Measurements from ENCODE around the gene UBE2J2.

Gene UBE2J2

GRCh38 chr1:1231400-1232207 is 42.0 kb downstream of the UBE2J2 start, which contains the start of gene SDF4:
Gene SDF4 (minus strand): TSS chr1:1232001. CDS start chr1:1228772, 3,229 bp downstream.
- Histone ChIP-seq H3K4me3 (ENCODE audit: insufficient read depth in 1 of 2, low read depth in 1 of 2, low read length in 2 of 2) (peak within 1 kb of the TSS; percentile 94 to 95), H4K8ac (ENCODE audit: low read length) (peak within 1 kb of the TSS; percentile 100), H2BK120ac (ENCODE audit: low read depth, low read length) (peak within 1 kb of the TSS; percentile 80), H3K4ac (ENCODE audit: low read depth in 1 of 2, low read length in 2 of 2) (peak within 1 kb of the TSS; percentile 96 to 98), H4K91ac (ENCODE audit: low read length) (peak within 1 kb of the TSS; percentile 99), H3K27ac (ENCODE audit: low read length, poor library complexity, severe bottlenecking) (peak within 1 kb of the TSS; percentile 42), H3K4me2 (ENCODE audit: low read length, poor library complexity, severe bottlenecking) (peak within 1 kb of the TSS; percentile 60), H2AK5ac (ENCODE audit: low read length, severe bottlenecking) (peak within 1 kb of the TSS; percentile 92), H3K23ac (ENCODE audit: low read length in 2 of 2) (peak within 1 kb of the TSS in 1 of 2 experiments; percentile 98), H3K9ac (ENCODE audit: low read length) (peak within 1 kb of the TSS; percentile 93), H3K4me1 (ENCODE audit: control insufficient read depth, insufficient read depth, low read depth, low read length) (peaks cover 31% of the 10 kb centered on the region), H2BK12ac (ENCODE audit: low read length in 2 of 2) (peak within 1 kb of the TSS; percentile 12 to 83), H3K9me3 (ENCODE audit: control insufficient read depth, low read length) (peaks cover 3% of the 10 kb centered on the region), H3K18ac (ENCODE audit: low read depth in 1 of 2, low read length in 2 of 2) (peak within 1 kb of the TSS; percentile 95 to 96), H2BK15ac (ENCODE audit: low read depth, poor library complexity, severe bottlenecking) (no peak within 1 kb of the TSS), H3K27me3 (ENCODE audit: control insufficient read depth in 1 of 2, insufficient read depth in 1 of 2, low read length in 2 of 2) (peaks cover 0 to 1% of the 10 kb centered on the region in 2 experiments), H3K36me3 (ENCODE audit: control insufficient read depth in 1 of 2, insufficient read depth in 2 of 2, low read depth in 1 of 2, low read length in 2 of 2) (peaks cover 26 to 70% of the 10 kb centered on the region in 2 experiments), H3K14ac (ENCODE audit: low read length in 2 of 2) (peak within 1 kb of the TSS in 1 of 2 experiments; percentile 96), H3K79me1 (replicated peaks; ENCODE audit: low read length, poor library complexity, severe bottlenecking) (peaks cover 27% of the 10 kb centered on the region), H2BK5ac (ENCODE audit: low read depth, low read length, poor library complexity, severe bottlenecking) (peak within 1 kb of the TSS; percentile 85), H2AFZ (ENCODE audit: low read depth, low read length) (peak within 1 kb of the TSS; percentile 80)
- DNase-seq: peak; percentile 96
- WGBS: under 1% methylated on average over 69 of the region's 99 CpGs

GRCh38 chr1:1230656-1231399 is 42.8 kb downstream of the UBE2J2 start:
- Histone ChIP-seq H3K27me3 (ENCODE audit: control insufficient read depth in 1 of 2, insufficient read depth in 1 of 2, low read length in 2 of 2) (no peaks in the 10 kb centered on the region), H3K36me3 (ENCODE audit: control insufficient read depth in 1 of 2, insufficient read depth in 2 of 2, low read depth in 1 of 2, low read length in 2 of 2) (peaks cover 34 to 72% of the 10 kb centered on the region in 2 experiments), H3K4me1 (ENCODE audit: control insufficient read depth, insufficient read depth, low read depth, low read length) (peaks cover 28% of the 10 kb centered on the region), H4K91ac (ENCODE audit: low read length) (no peak overlapping the region), H3K9ac (ENCODE audit: low read length) (peak overlapping the region; percentile 93), H3K23ac (ENCODE audit: low read length in 2 of 2) (no peak overlapping the region), H3K27ac (ENCODE audit: low read length, poor library complexity, severe bottlenecking) (peak overlapping the region; percentile 42), H2BK15ac (ENCODE audit: low read depth, poor library complexity, severe bottlenecking) (no peak overlapping the region), H2AK5ac (ENCODE audit: low read length, severe bottlenecking) (no peak overlapping the region), H3K4ac (ENCODE audit: low read depth in 1 of 2, low read length in 2 of 2) (peak overlapping the region in 1 of 2 experiments; percentile 93), H2AFZ (ENCODE audit: low read depth, low read length) (no peak overlapping the region), H3K4me3 (ENCODE audit: insufficient read depth in 1 of 2, low read depth in 1 of 2, low read length in 2 of 2) (peak overlapping the region; percentile 94 to 95), H3K14ac (ENCODE audit: low read length in 2 of 2) (no peak overlapping the region), H3K79me1 (replicated peaks; ENCODE audit: low read length, poor library complexity, severe bottlenecking) (peaks cover 30% of the 10 kb centered on the region), H4K8ac (ENCODE audit: low read length) (no peak overlapping the region), H2BK12ac (ENCODE audit: low read length in 2 of 2) (no peak overlapping the region), H3K18ac (ENCODE audit: low read depth in 1 of 2, low read length in 2 of 2) (peak overlapping the region; percentile 88 to 95), H3K4me2 (ENCODE audit: low read length, poor library complexity, severe bottlenecking) (peak overlapping the region; percentile 50), H2BK120ac (ENCODE audit: low read depth, low read length) (no peak overlapping the region), H2BK5ac (ENCODE audit: low read depth, low read length, poor library complexity, severe bottlenecking) (no peak overlapping the region), H3K9me3 (ENCODE audit: control insufficient read depth, low read length) (peaks cover 3% of the 10 kb centered on the region)
- DNase-seq: peak; percentile 87
- WGBS: 39% methylated on average over 23 of the region's 24 CpGs

GRCh38 chr1:1229770-1230169 is 43.9 kb downstream of the UBE2J2 start:
- Histone ChIP-seq H2AK5ac (ENCODE audit: low read length, severe bottlenecking) (no peak overlapping the region), H3K23ac (ENCODE audit: low read length in 2 of 2) (no peak overlapping the region), H2AFZ (ENCODE audit: low read depth, low read length) (no peak overlapping the region), H2BK120ac (ENCODE audit: low read depth, low read length) (no peak overlapping the region), H2BK5ac (ENCODE audit: low read depth, low read length, poor library complexity, severe bottlenecking) (no peak overlapping the region), H3K9ac (ENCODE audit: low read length) (peak overlapping the region; percentile 93), H2BK12ac (ENCODE audit: low read length in 2 of 2) (no peak overlapping the region), H3K4me2 (ENCODE audit: low read length, poor library complexity, severe bottlenecking) (no peak overlapping the region), H3K36me3 (ENCODE audit: control insufficient read depth in 1 of 2, insufficient read depth in 2 of 2, low read depth in 1 of 2, low read length in 2 of 2) (peaks cover 44 to 75% of the 10 kb centered on the region in 2 experiments), H3K27me3 (ENCODE audit: control insufficient read depth in 1 of 2, insufficient read depth in 1 of 2, low read length in 2 of 2) (no peaks in the 10 kb centered on the region), H2BK15ac (ENCODE audit: low read depth, poor library complexity, severe bottlenecking) (no peak overlapping the region), H4K8ac (ENCODE audit: low read length) (no peak overlapping the region), H3K4ac (ENCODE audit: low read depth in 1 of 2, low read length in 2 of 2) (no peak overlapping the region), H3K9me3 (ENCODE audit: control insufficient read depth, low read length) (peaks cover 3% of the 10 kb centered on the region), H3K27ac (ENCODE audit: low read length, poor library complexity, severe bottlenecking) (no peak overlapping the region), H3K4me3 (ENCODE audit: insufficient read depth in 1 of 2, low read depth in 1 of 2, low read length in 2 of 2) (peak overlapping the region in 1 of 2 experiments; percentile 95), H4K91ac (ENCODE audit: low read length) (no peak overlapping the region), H3K18ac (ENCODE audit: low read depth in 1 of 2, low read length in 2 of 2) (no peak overlapping the region), H3K79me1 (replicated peaks; ENCODE audit: low read length, poor library complexity, severe bottlenecking) (peaks cover 38% of the 10 kb centered on the region), H3K14ac (ENCODE audit: low read length in 2 of 2) (no peak overlapping the region), H3K4me1 (ENCODE audit: control insufficient read depth, insufficient read depth, low read depth, low read length) (peaks cover 32% of the 10 kb centered on the region)
- 98% methylated on average over 19 of the region's 19 CpGs for WGBS
- no peak for DNase-seq
